CD4-positive, alpha-beta T cell treated with Interleukin-1 beta for 1 hour (primary cell): ENCODE data around the gene RPS15A.
A peak's percentile ranks its signal among the peaks of the same experiment; 100 is the strongest.
"Not testable (repeated sequence)": the region's sequence is repeated elsewhere in the genome, so short reads cannot be mapped to it uniquely, and the experiment has no call there.

Experiments used
- DNase-seq, 2 donors: peaks; one replicate each; pipeline ENCODE4 v3.0.0-alpha.2; 2020 to 2022

RPS15A gene

DNA sequence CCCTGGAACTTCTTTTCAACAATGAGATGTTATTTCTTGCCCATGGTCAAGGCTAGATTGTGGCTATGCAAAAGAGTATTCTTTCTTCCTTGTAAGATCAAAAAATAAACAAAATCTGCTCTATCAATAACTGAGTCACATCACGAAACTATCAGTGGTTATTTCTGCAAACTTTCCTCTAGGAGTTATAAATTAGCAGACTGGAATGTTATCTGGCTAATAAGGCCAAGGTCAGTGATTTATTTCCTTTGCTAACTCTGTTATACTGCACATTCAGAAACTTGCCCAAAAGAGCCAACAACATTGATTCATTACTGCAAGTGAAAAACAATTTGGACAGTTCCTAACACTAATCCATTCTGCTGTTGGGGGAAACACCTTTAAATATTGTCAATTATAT is 6.2 kb upstream of the RPS15A start:
- no peak for DNase-seq

- DNase-seq: no peak
Observed at GRCh38 chr16:18792836-18793433, 2.8 kb upstream of the RPS15A start.

- DNase-seq: no peak
Observed at GRCh38 chr16:18789515-18789849, 652 bp downstream of the RPS15A start.

DNA sequence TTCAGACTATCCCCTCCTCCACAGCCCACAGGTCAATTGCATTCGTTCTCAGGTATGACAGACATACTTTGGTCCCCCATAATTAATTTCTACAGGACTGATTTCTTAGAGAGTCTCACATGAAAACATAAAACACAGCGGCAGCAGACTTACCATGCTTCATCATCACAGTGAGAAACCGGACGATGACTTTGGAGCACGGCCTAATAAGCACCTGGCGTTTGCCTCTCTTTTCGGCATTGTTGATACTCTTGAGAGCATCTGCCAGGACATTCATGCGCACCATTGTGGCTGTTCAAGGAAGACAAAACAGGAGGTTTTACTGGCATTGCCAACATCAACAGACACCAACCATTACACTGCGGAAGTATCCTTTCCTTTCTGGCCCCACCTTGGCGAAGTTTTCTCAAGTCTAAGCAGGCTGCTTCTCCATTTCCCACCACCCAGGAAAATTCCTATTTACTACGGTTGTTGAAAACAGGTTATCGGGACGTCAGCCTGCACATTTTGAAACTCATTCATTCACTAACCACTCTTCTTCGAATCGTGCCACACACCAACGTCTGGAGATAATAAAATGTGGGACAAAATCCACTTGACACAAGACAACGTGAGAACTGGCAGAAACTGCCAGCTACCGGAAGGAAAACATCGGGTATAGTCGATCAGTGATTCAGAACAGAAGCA is 1.2 kb downstream of the RPS15A start:
- DNase-seq: no peak

DNA sequence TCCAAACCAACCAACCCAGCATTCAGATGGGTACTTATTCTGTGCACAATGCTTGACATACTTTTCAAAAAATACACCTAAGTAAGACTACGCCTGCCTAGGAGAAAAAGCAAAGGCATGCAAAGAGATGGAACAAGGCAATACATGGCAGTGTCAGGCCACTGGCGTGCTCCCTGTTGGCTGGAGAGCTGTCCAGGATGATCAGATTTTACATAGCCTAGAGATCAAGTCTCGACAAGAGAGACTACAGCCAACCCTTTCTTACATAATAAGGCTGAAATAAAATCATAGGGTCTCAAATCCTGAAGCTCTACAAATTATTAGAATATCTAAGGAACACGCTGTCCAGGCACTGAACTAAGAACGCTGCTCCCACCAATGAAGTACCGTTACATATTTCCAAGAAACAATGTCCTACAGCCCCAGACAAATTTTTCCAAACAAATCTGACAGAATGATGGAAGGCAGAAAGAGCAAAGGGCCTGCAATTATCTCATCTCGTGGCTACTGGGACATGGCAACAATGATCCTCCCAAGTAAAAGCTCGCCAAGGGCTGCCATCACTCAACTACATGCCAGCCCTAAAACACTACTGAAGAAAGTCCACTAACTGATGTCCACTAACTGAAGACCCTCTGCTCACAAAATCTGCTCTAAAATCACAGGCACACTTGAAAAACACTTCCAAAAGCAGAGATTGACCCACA is 5.1 kb downstream of the RPS15A start:
- no peak for DNase-seq

GRCh38 chr16:18783430-18784341 is 6.4 kb downstream of the RPS15A start:
- no peak for DNase-seq

DNA sequence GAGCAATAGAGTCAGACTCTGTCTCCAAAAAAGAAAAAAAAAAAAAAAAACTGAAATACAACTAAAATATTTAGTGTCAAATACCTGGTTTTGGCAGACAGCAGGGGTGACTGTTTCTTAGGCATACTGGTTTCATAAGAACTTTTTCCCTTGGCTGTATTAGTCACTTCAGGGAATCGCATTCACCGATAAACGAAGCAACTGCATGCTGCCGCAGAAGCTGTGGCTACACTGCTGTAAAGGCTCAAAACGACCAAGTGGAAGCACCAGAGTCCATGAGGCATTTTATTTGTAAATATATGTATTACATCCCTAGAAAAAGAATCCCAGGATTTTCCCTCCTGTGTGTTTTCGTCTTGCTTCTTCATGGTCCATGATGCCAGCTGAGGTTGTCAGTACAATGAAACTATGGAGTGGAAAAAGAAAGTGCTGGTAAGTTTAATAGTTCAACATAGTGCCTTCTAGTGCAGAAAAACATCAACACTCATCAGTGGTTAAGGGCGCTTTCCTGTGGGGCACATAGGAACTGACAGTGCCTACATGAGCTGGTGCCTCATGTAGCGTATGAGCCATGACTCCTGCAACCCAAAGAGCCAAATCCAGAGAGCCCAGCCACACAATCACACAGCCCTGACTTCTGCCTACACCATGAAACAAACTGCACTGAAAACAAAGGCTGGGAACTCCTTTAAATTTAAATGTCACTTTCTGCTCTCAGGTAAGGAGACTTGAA is 7.3 kb downstream of the RPS15A start:
- DNase-seq: peak in 1 of 2 donors; percentile 22

GRCh38 chr16:18781232-18781631 is 8.9 kb downstream of the RPS15A start:
- DNase-seq: not testable (repeated sequence)

DNA sequence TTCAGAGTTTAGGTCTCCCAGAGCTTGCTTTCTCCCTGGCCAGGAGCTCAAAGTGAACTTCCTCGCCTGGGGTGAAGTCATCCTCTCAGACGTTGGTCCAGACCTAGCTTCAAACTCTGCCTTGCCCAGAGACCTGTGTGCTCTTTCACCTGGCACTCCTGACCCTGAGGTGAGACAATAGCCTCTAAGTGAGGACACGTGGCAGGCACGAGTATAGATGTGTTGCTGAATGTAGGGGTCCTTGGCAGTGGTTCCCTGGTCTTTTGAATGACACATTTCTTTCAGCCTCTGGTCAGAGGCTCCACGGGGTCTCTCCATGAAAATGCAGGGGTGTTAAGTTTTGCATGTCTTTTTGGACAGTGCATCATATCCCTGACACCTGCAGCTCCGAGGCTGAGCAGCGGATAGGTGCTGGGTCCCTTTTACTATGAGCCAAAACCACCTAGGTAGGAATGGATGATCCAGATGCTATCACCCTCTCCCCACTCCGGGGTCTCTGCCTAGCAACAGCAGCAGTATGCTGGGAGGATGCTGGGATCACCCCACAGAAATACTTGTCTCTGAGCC is 9.6 kb downstream of the RPS15A start:
- not testable (repeated sequence) for DNase-seq

GRCh38 chr16:18777664-18778063 is 12.5 kb downstream of the RPS15A start:
- DNase-seq: not testable (repeated sequence)

- not testable (repeated sequence) for DNase-seq
Observed at GRCh38 chr16:18776334-18776733, 13.8 kb downstream of the RPS15A start.

GRCh38 chr16:18774651-18775050 is 15.5 kb downstream of the RPS15A start:
- not testable (repeated sequence) for DNase-seq

GRCh38 chr16:18772171-18772570 is 18.0 kb downstream of the RPS15A start:
- not testable (repeated sequence) for DNase-seq

DNA sequence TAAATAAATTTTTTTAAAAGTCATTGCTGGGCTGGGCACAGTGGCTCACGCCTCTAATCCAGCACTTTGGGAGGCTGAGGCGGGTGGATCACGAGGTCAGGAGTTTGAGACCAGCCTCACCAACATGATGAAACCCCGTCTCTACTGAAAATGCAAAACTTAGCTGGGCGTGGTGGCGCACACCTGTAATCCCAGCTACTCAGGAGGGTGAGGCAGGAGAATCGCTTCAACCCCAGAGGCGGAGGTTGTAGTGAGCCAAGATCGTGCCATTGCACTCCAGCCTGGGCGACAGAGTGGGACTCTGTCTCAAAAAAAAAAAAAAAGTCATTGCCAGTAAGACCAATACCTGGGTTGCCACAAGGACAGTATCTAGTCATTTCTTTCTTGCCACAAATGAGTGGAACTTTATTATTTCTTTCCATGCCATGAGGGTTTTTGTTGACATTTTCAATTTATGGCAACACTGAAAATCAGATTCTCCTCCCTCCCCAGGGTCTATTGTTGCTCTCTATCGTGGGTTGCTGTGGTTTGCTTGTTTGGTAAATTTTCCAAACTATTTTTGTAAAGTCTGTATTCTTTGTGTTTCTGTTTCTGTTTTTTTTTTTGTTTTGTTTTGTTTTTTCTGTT is 19.7 kb downstream of the RPS15A start:
- not testable (repeated sequence) for DNase-seq

- peak; percentile 49 to 60 for DNase-seq
Observed at GRCh38 chr16:18767217-18767616, 22.9 kb downstream of the RPS15A start.

GRCh38 chr16:18762713-18763112 is 27.4 kb downstream of the RPS15A start:
- DNase-seq: not testable (repeated sequence)

GRCh38 chr16:18759598-18760520 is 30.3 kb downstream of the RPS15A start:
- peak; percentile 64 to 75 for DNase-seq

DNA sequence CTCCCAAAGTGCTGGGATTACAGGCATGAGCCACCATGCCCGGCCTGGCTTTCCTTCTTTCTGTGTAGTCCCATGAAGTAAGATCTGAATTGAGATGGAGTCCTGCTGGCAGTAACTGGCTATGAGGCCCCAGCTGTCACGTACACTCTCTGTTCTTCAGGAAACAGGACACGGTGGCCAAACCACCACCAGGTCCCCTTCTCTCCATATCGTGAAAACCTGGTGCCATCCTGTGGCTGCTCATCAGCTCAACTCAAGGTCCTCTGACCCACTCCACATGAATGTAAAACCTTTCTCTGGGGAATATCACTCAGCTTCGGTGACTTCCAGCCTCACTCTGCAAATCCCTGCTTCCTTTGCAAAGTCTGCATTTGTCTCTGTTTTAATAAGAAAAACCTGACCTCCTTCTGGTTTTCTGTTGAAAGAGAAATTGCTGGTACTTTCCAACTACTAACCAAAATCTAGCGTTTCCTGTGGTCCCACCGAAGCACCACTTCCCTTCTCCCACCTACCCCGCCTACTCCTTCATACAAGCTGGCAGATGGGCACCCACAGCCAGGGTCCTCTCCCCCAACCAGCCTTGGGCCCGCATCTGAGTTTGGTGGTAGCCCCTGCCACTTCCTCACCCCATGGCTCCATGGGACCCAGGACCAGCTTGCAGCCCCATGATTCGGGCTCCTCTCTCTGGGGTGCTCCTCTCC is 32.0 kb downstream of the RPS15A start:
- not testable (repeated sequence) for DNase-seq

GRCh38 chr16:18756639-18757038 is 33.5 kb downstream of the RPS15A start:
- not testable (repeated sequence) for DNase-seq

- not testable (repeated sequence) for DNase-seq
Observed at GRCh38 chr16:18742870-18743269, 47.3 kb downstream of the RPS15A start.
